Measurements from ENCODE around the gene PROSER1.

PROSER1 gene

DNA sequence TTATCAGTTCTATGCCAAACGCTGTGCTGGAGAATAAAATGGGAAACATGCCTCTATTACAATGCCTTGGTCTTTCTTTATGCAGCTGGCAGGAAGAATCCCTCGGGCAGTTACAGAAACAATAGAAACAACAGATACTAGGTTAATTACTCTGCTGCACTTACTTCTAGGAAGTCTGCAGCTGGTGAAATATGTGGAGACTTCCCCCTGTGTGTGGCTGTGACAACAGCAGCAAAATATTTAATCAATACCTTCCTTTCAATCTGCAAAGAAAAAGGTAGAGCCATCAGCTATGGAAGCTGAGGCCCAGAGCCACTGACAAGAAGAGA is 57.2 kb downstream of the PROSER1 start:
- no peak overlapping the region for H3K27ac Mint-ChIP-seq
- DNase-seq: no peak
- TF ChIP-seq, protein P1, sequence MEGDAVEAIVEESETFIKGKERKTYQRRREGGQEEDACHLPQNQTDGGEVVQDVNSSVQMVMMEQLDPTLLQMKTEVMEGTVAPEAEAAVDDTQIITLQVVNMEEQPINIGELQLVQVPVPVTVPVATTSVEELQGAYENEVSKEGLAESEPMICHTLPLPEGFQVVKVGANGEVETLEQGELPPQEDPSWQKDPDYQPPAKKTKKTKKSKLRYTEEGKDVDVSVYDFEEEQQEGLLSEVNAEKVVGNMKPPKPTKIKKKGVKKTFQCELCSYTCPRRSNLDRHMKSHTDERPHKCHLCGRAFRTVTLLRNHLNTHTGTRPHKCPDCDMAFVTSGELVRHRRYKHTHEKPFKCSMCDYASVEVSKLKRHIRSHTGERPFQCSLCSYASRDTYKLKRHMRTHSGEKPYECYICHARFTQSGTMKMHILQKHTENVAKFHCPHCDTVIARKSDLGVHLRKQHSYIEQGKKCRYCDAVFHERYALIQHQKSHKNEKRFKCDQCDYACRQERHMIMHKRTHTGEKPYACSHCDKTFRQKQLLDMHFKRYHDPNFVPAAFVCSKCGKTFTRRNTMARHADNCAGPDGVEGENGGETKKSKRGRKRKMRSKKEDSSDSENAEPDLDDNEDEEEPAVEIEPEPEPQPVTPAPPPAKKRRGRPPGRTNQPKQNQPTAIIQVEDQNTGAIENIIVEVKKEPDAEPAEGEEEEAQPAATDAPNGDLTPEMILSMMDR (IDR thresholded peaks at IDR 0.05): no peak
- H3K4me3 Mint-ChIP-seq: no peak overlapping the region
- H3K27me3 Mint-ChIP-seq (ENCODE audit: low read depth, poor library complexity): peaks cover 8% of the 10 kb centered on the region
- peaks cover 17% of the 10 kb centered on the region for H3K9me3 Mint-ChIP-seq
- peaks cover 16% of the 10 kb centered on the region for H3K4me1 Mint-ChIP-seq
- no peaks in the 10 kb centered on the region for H3K36me3 Mint-ChIP-seq (ENCODE audit: low read depth)

DNA sequence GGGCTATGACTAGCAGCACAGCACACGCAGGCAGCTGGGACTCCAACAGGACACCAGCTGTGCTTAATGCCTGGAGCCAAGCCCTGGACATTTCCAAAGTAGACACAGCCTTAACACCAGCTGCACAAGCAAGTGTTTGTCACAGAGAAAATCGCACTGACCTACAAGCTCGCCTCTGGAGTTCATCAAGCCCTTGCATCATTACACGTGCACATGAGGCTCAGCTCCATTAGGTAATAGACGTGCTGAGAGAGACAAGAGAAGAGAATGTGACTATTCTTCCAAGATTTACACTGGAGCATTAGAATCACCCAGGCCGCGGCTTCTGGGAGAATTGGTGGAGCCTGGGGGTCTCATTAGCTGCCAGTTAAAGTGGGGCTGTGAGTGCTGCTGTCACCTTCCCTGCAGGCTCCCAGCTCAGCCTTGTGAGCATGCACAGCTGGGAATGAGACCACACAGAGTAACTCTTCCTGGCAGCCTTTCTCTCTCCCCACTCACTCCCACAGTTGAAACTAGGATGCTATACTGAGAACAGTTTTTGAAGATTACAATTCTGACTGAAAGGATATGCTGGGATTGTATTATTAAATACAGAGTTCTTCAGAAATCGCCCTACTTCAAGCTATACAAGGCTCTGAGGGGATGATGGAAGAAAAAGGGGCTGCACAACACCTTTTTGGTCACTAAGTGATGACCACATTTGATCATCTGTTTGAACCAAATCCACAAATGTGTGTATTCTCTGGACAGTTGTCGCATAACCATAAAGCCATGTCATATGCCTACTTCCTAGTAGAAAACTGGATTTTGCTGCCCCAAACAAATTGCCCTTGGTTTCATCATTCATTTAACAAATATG is 57.8 kb downstream of the PROSER1 start:
- TF ChIP-seq, protein P1 (IDR thresholded peaks at IDR 0.05): no peak
- H3K27me3 Mint-ChIP-seq (ENCODE audit: low read depth, poor library complexity): peaks cover 8% of the 10 kb centered on the region
- DNase-seq: no peak
- H3K36me3 Mint-ChIP-seq (ENCODE audit: low read depth): no peaks in the 10 kb centered on the region
- no peak overlapping the region for H3K27ac Mint-ChIP-seq
- H3K4me3 Mint-ChIP-seq: no peak overlapping the region
- peaks cover 17% of the 10 kb centered on the region for H3K9me3 Mint-ChIP-seq
- H3K4me1 Mint-ChIP-seq: peaks cover 16% of the 10 kb centered on the region

DNA sequence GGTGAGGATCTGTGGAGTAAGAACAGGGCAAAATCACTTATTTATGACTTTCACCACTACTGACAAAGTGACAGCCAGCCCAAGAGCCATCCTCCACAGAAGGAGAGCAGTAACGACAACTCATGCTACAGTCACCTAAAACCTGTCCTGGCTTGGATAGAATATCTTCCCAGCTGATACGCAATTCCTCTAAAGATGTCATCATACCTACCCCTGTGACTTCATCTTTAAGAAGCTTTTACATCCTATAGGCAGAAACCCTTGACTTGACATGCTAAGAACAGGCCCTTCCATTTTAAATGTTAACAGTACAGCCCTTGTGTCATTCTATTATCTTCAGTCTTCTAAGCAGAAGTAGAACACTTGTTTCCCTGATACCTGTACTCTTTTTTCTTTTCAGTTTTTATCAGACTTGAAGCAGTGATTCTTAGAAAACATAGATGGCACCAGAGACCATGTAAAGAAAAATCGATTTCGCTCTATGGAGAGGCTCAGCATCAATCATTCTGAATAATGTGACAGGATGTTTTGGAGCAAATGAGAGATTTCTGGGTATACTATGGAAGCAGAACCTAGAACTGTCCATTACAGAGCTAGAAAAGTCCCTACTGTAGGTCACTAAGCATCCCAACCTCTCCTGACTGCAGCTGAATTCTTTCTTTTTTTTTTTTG is 67.4 kb downstream of the PROSER1 start:
- Mint-ChIP-seq H3K4me3 (no peak overlapping the region), H3K27me3 (ENCODE audit: low read depth, poor library complexity) (no peaks in the 10 kb centered on the region), H3K36me3 (ENCODE audit: low read depth) (no peaks in the 10 kb centered on the region), H3K4me1 (no peaks in the 10 kb centered on the region), H3K9me3 (no peaks in the 10 kb centered on the region), H3K27ac (no peak overlapping the region)
- no peak for DNase-seq
- TF ChIP-seq, protein P1 (IDR thresholded peaks at IDR 0.05): no peak

DNA sequence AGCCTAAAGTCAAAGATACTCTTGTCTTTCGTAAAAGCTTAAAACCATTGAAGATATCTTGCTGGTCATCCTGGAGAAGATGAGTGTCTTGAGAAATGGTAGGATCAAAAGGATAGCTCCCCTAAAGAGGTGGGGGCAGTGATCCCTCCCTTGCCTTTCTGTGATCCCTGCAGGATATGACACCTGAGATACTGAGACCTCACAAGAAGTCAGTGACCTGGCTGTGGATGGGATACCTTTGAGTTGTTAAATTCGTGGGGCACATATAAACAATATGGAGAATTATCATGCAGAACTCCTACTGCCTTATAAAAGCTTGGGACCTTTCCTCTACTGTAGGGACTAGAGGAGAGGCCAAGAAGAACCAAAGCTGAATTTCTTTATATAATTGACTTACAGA is 68.7 kb downstream of the PROSER1 start:
- Mint-ChIP-seq H3K9me3 (no peaks in the 10 kb centered on the region), H3K27ac (no peak overlapping the region), H3K4me1 (no peaks in the 10 kb centered on the region), H3K27me3 (ENCODE audit: low read depth, poor library complexity) (no peaks in the 10 kb centered on the region), H3K36me3 (ENCODE audit: low read depth) (no peaks in the 10 kb centered on the region), H3K4me3 (no peak overlapping the region)
- TF ChIP-seq, protein P1 (IDR thresholded peaks at IDR 0.05): no peak
- no peak for DNase-seq

DNA sequence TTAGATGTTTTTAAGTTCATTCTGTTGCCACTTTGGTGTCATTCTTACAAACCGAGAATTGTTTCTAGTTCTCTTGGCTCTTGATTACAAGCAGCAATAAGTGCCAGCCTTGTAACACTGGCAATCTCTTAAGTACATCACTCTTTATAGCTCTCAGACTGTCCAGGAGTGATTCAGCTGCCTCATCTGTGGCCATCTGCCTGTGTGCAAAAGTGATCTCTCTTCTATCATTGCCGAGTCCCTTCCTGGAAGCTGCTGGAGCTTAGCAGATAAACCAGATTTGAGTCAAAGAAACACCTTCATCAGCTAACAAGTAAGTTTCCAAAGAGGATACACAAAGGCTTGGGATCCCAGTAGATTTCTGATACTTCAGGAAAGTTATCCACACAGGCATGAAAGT is 70.4 kb downstream of the PROSER1 start:
- Mint-ChIP-seq H3K36me3 (ENCODE audit: low read depth) (no peaks in the 10 kb centered on the region), H3K4me3 (no peak overlapping the region), H3K27ac (no peak overlapping the region), H3K4me1 (no peaks in the 10 kb centered on the region), H3K27me3 (ENCODE audit: low read depth, poor library complexity) (no peaks in the 10 kb centered on the region), H3K9me3 (no peaks in the 10 kb centered on the region)
- DNase-seq: no peak
- TF ChIP-seq, protein P1 (IDR thresholded peaks at IDR 0.05): no peak

All from nephron progenitor cell (in vitro differentiated cells).